Measurements from ENCODE around the gene S100A3.

The S100A3 gene

DNA sequence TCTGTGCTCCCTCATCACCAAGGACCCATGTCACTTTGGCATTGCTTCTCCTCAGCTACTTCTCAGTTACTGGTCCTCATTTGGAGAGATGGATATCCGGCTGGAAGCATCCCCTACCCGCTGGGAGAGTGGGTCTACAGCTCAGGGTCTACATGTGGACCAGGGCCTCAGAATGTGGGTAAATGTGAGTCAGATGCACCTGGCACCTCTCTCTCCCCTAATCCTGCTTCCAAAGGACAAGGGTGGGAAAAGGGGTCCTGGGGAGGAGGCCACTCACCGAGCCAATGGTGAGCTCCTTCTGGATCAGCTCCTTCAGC, 14.2 kb downstream of the S100A3 start:
- Histone ChIP-seq H3K27me3 (ENCODE audit: control insufficient read depth in 1 of 2, insufficient read depth in 2 of 2, low read length in 2 of 2) (no peaks in the 10 kb centered on the region), H3K9me3 (ENCODE audit: control insufficient read depth in 1 of 2, low read length in 2 of 2) (no peaks in the 10 kb centered on the region), H3K27ac (ENCODE audit: low read depth, low read length) (peak overlapping the region; percentile 95), H3K9ac (ENCODE audit: low read depth in 1 of 2, low read length in 2 of 2) (peak overlapping the region; percentile 95 to 98), H3K36me3 (ENCODE audit: control insufficient read depth in 1 of 2, insufficient read depth in 2 of 2, low read length in 2 of 2) (no peaks in the 10 kb centered on the region), H3K4me3 (ENCODE audit: low read depth in 1 of 2, low read length in 2 of 2) (peak overlapping the region; percentile 77 to 85), H3K4me1 (ENCODE audit: control insufficient read depth in 1 of 2, insufficient read depth in 2 of 2, low read length in 2 of 2) (peaks cover 55 to 62% of the 10 kb centered on the region in 2 donors)

DNA sequence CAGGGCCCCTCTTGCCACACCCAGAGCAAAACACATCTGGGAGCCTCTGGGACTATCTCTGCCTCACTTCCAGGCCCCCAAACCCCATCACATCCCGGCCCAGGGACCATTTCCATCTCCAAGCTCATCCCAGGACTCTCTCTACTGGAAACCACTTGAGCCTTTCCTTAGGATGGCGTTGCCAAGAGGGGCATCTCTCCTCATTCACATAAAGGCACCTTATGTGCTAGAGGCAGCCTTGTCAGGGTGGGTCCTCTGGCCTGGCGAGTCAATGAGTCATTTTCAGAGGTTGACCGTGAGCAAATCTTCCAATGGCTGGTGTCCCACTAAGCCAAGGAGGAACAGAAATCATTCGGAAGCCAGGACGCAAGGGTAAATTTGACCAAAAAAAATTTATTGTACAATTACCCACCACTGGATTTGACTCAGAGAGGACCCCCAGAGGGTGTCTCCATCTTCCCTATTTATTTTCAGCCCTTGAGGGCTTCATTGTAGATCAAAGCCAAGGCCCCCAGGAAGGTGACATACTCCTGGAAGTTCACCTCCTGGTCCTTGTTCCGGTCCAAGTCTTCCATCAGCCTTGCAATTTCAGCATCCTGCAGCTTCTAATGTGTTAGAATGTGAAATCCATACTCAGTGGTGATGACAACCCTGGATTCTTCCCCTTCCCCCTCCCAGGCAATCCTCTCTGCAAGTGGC, 14.7 kb downstream of the S100A3 start:
- H3K4me1 ChIP-seq (ENCODE audit: control insufficient read depth in 1 of 2, insufficient read depth in 2 of 2, low read length in 2 of 2), result peaks cover 54 to 61% of the 10 kb centered on the region in 2 donors
- H3K27ac ChIP-seq (ENCODE audit: low read depth, low read length), result peak overlapping the region; percentile 95
- H3K4me3 ChIP-seq (ENCODE audit: low read depth in 1 of 2, low read length in 2 of 2), result peak overlapping the region; percentile 77 to 85
- H3K9me3 ChIP-seq (ENCODE audit: control insufficient read depth in 1 of 2, low read length in 2 of 2), result no peaks in the 10 kb centered on the region
- H3K27me3 ChIP-seq (ENCODE audit: control insufficient read depth in 1 of 2, insufficient read depth in 2 of 2, low read length in 2 of 2), result no peaks in the 10 kb centered on the region
- H3K9ac ChIP-seq (ENCODE audit: low read depth in 1 of 2, low read length in 2 of 2), result peak overlapping the region; percentile 95 to 98
- H3K36me3 ChIP-seq (ENCODE audit: control insufficient read depth in 1 of 2, insufficient read depth in 2 of 2, low read length in 2 of 2), result no peaks in the 10 kb centered on the region

DNA sequence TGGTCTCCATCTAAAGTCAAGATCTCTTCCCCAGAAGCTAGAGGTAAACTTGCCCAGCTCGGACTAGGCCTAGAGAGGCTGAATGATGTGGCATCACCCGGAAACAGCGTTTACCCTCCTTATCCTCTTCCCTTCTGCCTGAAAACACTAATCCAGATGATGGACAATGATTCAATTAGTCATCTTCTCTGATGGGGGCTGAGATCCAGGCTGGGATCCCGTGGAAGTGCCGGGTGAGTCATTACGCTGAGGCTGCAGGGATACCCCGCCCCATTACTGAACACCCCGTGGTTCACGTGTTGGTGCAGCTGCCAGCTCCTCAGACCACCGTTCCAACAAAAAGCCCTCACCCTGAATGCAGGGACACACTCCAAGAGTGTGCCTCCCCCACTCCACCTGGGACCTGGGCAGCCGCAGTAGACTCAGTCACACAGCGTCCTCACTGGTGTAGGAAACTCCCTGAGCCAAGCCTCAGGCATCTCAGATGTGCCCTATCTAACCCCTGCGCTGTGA, 15.3 kb downstream of the S100A3 start:
- no peaks in the 10 kb centered on the region for H3K9me3 ChIP-seq (ENCODE audit: control insufficient read depth in 1 of 2, low read length in 2 of 2)
- peaks cover 54 to 61% of the 10 kb centered on the region in 2 donors for H3K4me1 ChIP-seq (ENCODE audit: control insufficient read depth in 1 of 2, insufficient read depth in 2 of 2, low read length in 2 of 2)
- no peaks in the 10 kb centered on the region for H3K27me3 ChIP-seq (ENCODE audit: control insufficient read depth in 1 of 2, insufficient read depth in 2 of 2, low read length in 2 of 2)
- H3K4me3 ChIP-seq (ENCODE audit: low read depth in 1 of 2, low read length in 2 of 2), result peak overlapping the region; percentile 77 to 85
- H3K36me3 ChIP-seq (ENCODE audit: control insufficient read depth in 1 of 2, insufficient read depth in 2 of 2, low read length in 2 of 2), result no peaks in the 10 kb centered on the region
- peak overlapping the region; percentile 77 for H3K27ac ChIP-seq (ENCODE audit: low read depth, low read length)
- H3K9ac ChIP-seq (ENCODE audit: low read depth in 1 of 2, low read length in 2 of 2), result peak overlapping the region; percentile 95 to 98

DNA sequence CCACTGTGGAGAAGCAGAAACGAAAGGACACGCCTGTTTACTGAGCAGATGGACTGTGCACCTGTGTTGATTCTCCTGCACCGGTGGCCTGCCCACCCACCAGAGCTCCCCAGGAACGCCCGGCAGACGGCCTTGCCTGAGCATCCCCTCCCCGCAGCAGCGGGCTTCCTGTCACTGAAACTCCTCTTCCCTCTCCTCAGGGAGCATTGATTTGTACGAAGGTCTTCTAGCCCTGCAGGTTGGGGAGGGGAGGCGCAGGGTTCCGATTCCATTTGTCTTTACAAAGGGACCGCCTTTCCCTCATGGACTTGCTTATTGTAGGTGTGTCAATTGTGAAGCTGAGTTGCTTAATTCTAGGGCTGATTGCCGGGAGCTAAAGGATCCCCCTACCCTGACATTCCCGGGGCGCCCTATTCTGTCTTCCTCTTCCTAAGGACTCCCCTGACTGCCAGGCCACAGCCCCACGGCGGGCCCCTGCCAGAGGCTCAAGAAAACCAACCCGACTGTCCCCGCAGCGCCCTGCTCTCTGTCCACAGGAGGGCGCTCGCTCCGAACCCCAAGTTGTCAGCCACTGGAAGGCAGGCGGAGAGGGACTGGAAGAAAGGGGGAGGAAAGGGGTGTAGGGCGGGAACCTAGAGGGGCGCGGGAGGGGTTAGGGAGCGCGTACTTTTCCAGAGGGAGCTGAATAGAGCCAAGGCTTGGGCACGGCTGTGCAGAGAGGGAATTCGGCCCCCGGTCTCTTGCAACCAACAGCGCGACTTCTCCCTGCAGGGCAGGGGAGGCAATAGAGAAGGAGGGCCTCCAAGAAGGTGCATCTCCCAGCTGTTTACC, 16.1 kb downstream of the S100A3 start:
- Histone ChIP-seq H3K27me3 (ENCODE audit: control insufficient read depth in 1 of 2, insufficient read depth in 2 of 2, low read length in 2 of 2) (no peaks in the 10 kb centered on the region), H3K9ac (ENCODE audit: low read depth in 1 of 2, low read length in 2 of 2) (peak overlapping the region; percentile 95 to 98), H3K36me3 (ENCODE audit: control insufficient read depth in 1 of 2, insufficient read depth in 2 of 2, low read length in 2 of 2) (no peaks in the 10 kb centered on the region), H3K4me1 (ENCODE audit: control insufficient read depth in 1 of 2, insufficient read depth in 2 of 2, low read length in 2 of 2) (peaks cover 50 to 59% of the 10 kb centered on the region in 2 donors), H3K4me3 (ENCODE audit: low read depth in 1 of 2, low read length in 2 of 2) (peak overlapping the region; percentile 77 to 85), H3K27ac (ENCODE audit: low read depth, low read length) (peak overlapping the region; percentile 77), H3K9me3 (ENCODE audit: control insufficient read depth in 1 of 2, low read length in 2 of 2) (no peaks in the 10 kb centered on the region)

- peak overlapping the region; percentile 77 to 85 for H3K4me3 ChIP-seq (ENCODE audit: low read depth in 1 of 2, low read length in 2 of 2)
- H3K36me3 ChIP-seq (ENCODE audit: control insufficient read depth in 1 of 2, insufficient read depth in 2 of 2, low read length in 2 of 2), result no peaks in the 10 kb centered on the region
- no peaks in the 10 kb centered on the region for H3K27me3 ChIP-seq (ENCODE audit: control insufficient read depth in 1 of 2, insufficient read depth in 2 of 2, low read length in 2 of 2)
- peak overlapping the region; percentile 77 for H3K27ac ChIP-seq (ENCODE audit: low read depth, low read length)
- no peaks in the 10 kb centered on the region for H3K9me3 ChIP-seq (ENCODE audit: control insufficient read depth in 1 of 2, low read length in 2 of 2)
- peak overlapping the region; percentile 95 to 98 for H3K9ac ChIP-seq (ENCODE audit: low read depth in 1 of 2, low read length in 2 of 2)
- peaks cover 46 to 52% of the 10 kb centered on the region in 2 donors for H3K4me1 ChIP-seq (ENCODE audit: control insufficient read depth in 1 of 2, insufficient read depth in 2 of 2, low read length in 2 of 2)
Observed at GRCh38 chr1:153532181-153532580, 16.9 kb downstream of the S100A3 start.

DNA sequence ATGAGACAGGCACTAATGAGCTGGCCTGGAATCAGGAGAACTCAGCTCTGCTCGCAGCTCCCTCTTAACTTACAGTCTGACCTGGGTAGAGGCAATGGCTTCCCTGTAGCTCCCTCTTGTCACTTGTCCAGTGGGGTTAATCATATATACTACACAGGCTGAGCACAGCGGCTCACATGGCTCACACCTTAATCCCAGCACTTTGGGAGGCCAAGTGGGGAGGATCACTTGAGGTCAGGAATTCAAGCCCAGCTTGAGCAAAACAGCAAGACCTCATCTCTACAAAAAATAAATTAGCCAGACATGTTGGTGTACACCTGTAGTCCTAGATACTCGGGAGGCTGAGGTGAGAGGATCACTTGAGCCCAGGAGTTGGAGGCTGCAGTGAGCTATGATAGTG, 17.4 kb downstream of the S100A3 start:
- H3K9me3 ChIP-seq (ENCODE audit: control insufficient read depth in 1 of 2, low read length in 2 of 2), result no peaks in the 10 kb centered on the region
- H3K9ac ChIP-seq (ENCODE audit: low read depth in 1 of 2, low read length in 2 of 2), result no peak overlapping the region
- H3K36me3 ChIP-seq (ENCODE audit: control insufficient read depth in 1 of 2, insufficient read depth in 2 of 2, low read length in 2 of 2), result no peaks in the 10 kb centered on the region
- no peak overlapping the region for H3K4me3 ChIP-seq (ENCODE audit: low read depth in 1 of 2, low read length in 2 of 2)
- H3K27ac ChIP-seq (ENCODE audit: low read depth, low read length), result no peak overlapping the region
- H3K27me3 ChIP-seq (ENCODE audit: control insufficient read depth in 1 of 2, insufficient read depth in 2 of 2, low read length in 2 of 2), result no peaks in the 10 kb centered on the region
- peaks cover 40 to 46% of the 10 kb centered on the region in 2 donors for H3K4me1 ChIP-seq (ENCODE audit: control insufficient read depth in 1 of 2, insufficient read depth in 2 of 2, low read length in 2 of 2)

DNA sequence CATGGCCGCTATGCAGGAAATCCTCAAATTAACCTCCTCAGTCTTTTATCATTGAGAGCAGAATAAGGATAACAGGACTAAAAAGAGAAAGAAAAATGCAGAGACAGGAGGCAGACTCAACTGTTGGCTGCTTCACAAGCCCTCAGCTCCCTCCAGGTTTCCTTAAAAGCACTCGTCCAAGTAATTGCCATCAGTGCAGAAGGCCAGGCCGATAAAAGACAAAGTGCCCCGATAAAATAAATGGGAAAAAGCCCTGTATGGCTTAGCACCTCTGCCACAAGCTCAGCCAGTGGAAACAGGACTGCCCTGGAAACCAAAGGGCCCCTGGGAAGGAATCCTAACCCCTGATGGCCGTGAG, 21.4 kb downstream of the S100A3 start:
- Histone ChIP-seq H3K36me3 (ENCODE audit: control insufficient read depth in 1 of 2, insufficient read depth in 2 of 2, low read length in 2 of 2) (no peaks in the 10 kb centered on the region), H3K27ac (ENCODE audit: low read depth, low read length) (no peak overlapping the region), H3K4me1 (ENCODE audit: control insufficient read depth in 1 of 2, insufficient read depth in 2 of 2, low read length in 2 of 2) (peaks cover 12 to 20% of the 10 kb centered on the region in 2 donors), H3K27me3 (ENCODE audit: control insufficient read depth in 1 of 2, insufficient read depth in 2 of 2, low read length in 2 of 2) (no peaks in the 10 kb centered on the region), H3K9ac (ENCODE audit: low read depth in 1 of 2, low read length in 2 of 2) (no peak overlapping the region), H3K4me3 (ENCODE audit: low read depth in 1 of 2, low read length in 2 of 2) (no peak overlapping the region), H3K9me3 (ENCODE audit: control insufficient read depth in 1 of 2, low read length in 2 of 2) (no peaks in the 10 kb centered on the region)

GRCh38 chr1:153527023-153527682, 21.9 kb downstream of the S100A3 start:
- no peaks in the 10 kb centered on the region for H3K36me3 ChIP-seq (ENCODE audit: control insufficient read depth in 1 of 2, insufficient read depth in 2 of 2, low read length in 2 of 2)
- no peaks in the 10 kb centered on the region for H3K27me3 ChIP-seq (ENCODE audit: control insufficient read depth in 1 of 2, insufficient read depth in 2 of 2, low read length in 2 of 2)
- no peak overlapping the region for H3K27ac ChIP-seq (ENCODE audit: low read depth, low read length)

DNA sequence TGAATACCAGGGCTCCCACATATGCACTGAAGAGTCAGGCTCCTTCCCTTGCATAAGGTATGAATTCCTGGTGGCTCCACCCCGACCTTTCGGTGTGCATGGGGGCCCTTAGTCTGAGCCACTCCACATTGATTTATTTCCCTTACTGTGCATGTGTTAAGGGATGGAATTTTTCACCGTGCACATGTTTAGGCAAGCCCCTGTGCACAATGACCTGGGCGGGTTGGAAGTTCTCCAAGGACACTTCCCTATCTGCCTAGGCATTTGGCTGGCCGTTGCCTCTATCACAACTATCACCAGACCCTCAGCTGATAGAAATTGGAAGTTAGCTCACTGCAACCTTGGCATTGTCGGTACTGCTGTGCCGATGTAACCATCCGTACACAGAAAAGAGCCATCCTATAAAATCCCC, 22.9 kb downstream of the S100A3 start:
- no peak overlapping the region for H3K9ac ChIP-seq (ENCODE audit: low read depth in 1 of 2, low read length in 2 of 2)
- no peaks in the 10 kb centered on the region for H3K36me3 ChIP-seq (ENCODE audit: control insufficient read depth in 1 of 2, insufficient read depth in 2 of 2, low read length in 2 of 2)
- H3K9me3 ChIP-seq (ENCODE audit: control insufficient read depth in 1 of 2, low read length in 2 of 2), result no peaks in the 10 kb centered on the region
- no peaks in the 10 kb centered on the region for H3K27me3 ChIP-seq (ENCODE audit: control insufficient read depth in 1 of 2, insufficient read depth in 2 of 2, low read length in 2 of 2)
- peaks cover 3 to 10% of the 10 kb centered on the region in 2 donors for H3K4me1 ChIP-seq (ENCODE audit: control insufficient read depth in 1 of 2, insufficient read depth in 2 of 2, low read length in 2 of 2)
- H3K4me3 ChIP-seq (ENCODE audit: low read depth in 1 of 2, low read length in 2 of 2), result no peak overlapping the region
- no peak overlapping the region for H3K27ac ChIP-seq (ENCODE audit: low read depth, low read length)

More at GRCh38 chr1:153527023-153527682, 21.9 kb downstream of the S100A3 start:
- H3K4me3 ChIP-seq (ENCODE audit: low read depth in 1 of 2, low read length in 2 of 2), result no peak overlapping the region
- H3K4me1 ChIP-seq (ENCODE audit: control insufficient read depth in 1 of 2, insufficient read depth in 2 of 2, low read length in 2 of 2), result peaks cover 7 to 16% of the 10 kb centered on the region in 2 donors
- H3K9me3 ChIP-seq (ENCODE audit: control insufficient read depth in 1 of 2, low read length in 2 of 2), result no peaks in the 10 kb centered on the region
- H3K9ac ChIP-seq (ENCODE audit: low read depth in 1 of 2, low read length in 2 of 2), result no peak overlapping the region
